Activated T-helper 1 cell treated with anti-CD3 and anti-CD28 coated beads, Interleukin-12 subunit alpha, Interleukin-12 subunit beta, Interleukin-2, Interleukin-4 antibody, amounts not matched to agents 30 ng/mL and 10 ng/mL and 1 ng/mL, durations not matched to agents 14 hours and 24 hours and 36 hours (primary cell): ENCODE data around the gene FUOM. TPM values are rescaled to one million over a fixed set of nuclear protein-coding genes. Genes with fewer than 3 reads are reported as not detected.

Source experiments
- DNase-seq: peaks from one replicate; pipeline ENCODE4 v3.0.0; 2021; ENCODE audit warnings: low spot score
- H3K27ac Mint-ChIP-seq: one replicate; pipeline ENCODE4 v1.8.0; 2021; ENCODE audit warnings: mild to moderate bottlenecking, mixed read lengths
- H3K27me3 Mint-ChIP-seq: one replicate; pipeline ENCODE4 v1.8.0; 2022; ENCODE audit warnings: mild to moderate bottlenecking, moderate library complexity, mixed read lengths; ENCODE audit not compliant: insufficient read depth
- H3K36me3 Mint-ChIP-seq: one replicate; pipeline ENCODE4 v1.8.0; 2021; ENCODE audit warnings: low read depth, mixed read lengths
- H3K4me1 Mint-ChIP-seq: one replicate; pipeline ENCODE4 v1.8.0; 2021; ENCODE audit warnings: low read depth, mixed read lengths
- H3K4me3 Mint-ChIP-seq: one replicate; pipeline ENCODE4 v1.8.0; 2021; ENCODE audit warnings: mild to moderate bottlenecking, moderate library complexity, mixed read lengths
- H3K9me3 Mint-ChIP-seq: one replicate; pipeline ENCODE4 v1.8.0; 2021; ENCODE audit warnings: mixed read lengths
- intact Hi-C: fragments of 100-400 bp; cut with micrococcal nuclease; formaldehyde crosslinking; loops from one replicate; pipeline ENCODE4 v1.15.1; 2024
- total RNA-seq: library from RNA; stranded (reverse); gene quantifications from 2 replicates; pipeline ENCODE4 v1.2.3, GENCODE V29; 2022

Gene FUOM
- total RNA-seq, 1 donor from 2014 or later: 45.4 TPM

- Mint-ChIP-seq H3K4me1 (no peaks in the 10 kb centered on the region), H3K9me3 (no peaks in the 10 kb centered on the region), H3K36me3 (peaks cover 11% of the 10 kb centered on the region), H3K27me3 (no peaks in the 10 kb centered on the region), H3K27ac (no peak overlapping the region), H3K4me3 (no peak overlapping the region)
- DNase-seq: no peak
- intact Hi-C loops: no loop called here
Measured at GRCh38 chr10:133359554-133359971, 1.7 kb upstream of the FUOM start.

- no peak for DNase-seq
- no peak overlapping the region for H3K4me3 Mint-ChIP-seq
- H3K4me1 Mint-ChIP-seq: no peaks in the 10 kb centered on the region
- no peaks in the 10 kb centered on the region for H3K9me3 Mint-ChIP-seq
- intact Hi-C loops: loop anchor here (1.0 kb wide), 3 partner anchors 14 to 35 kb away; partner anchors contain the start of gene ECHS1
- H3K27ac Mint-ChIP-seq: no peak overlapping the region
- no peaks in the 10 kb centered on the region for H3K27me3 Mint-ChIP-seq
- peaks cover 8% of the 10 kb centered on the region for H3K36me3 Mint-ChIP-seq
Measured at GRCh38 chr10:133358925-133359310, 1.1 kb upstream of the FUOM start.

- no peak for DNase-seq
Measured at GRCh38 chr10:133358162-133358924, 524 bp upstream of the FUOM start.

GRCh38 chr10:133356549-133357284 lies 1.1 kb downstream of the FUOM start:
- H3K27me3 Mint-ChIP-seq: no peaks in the 10 kb centered on the region
- intact Hi-C loops: loop anchor here (1.0 to 2.0 kb wide), 6 partner anchors 27 to 820 kb away; partner anchors contain the start of genes INPP5A and MTG1
- peak overlapping the region; percentile 48 for H3K27ac Mint-ChIP-seq

More at GRCh38 chr10:133358162-133358924, 524 bp upstream of the FUOM start:
- H3K9me3 Mint-ChIP-seq: no peaks in the 10 kb centered on the region
- peaks cover 8% of the 10 kb centered on the region for H3K36me3 Mint-ChIP-seq
- no peak overlapping the region for H3K27ac Mint-ChIP-seq
- H3K4me1 Mint-ChIP-seq: no peaks in the 10 kb centered on the region
- H3K27me3 Mint-ChIP-seq: no peaks in the 10 kb centered on the region
- no peak overlapping the region for H3K4me3 Mint-ChIP-seq
- intact Hi-C loops: loop anchor here (1.0 kb wide), 3 partner anchors 15 to 34 kb away; partner anchors contain the start of gene ECHS1

GRCh38 chr10:133355991-133356390 lies 1.8 kb downstream of the FUOM start:
- no peak overlapping the region for H3K27ac Mint-ChIP-seq
- H3K9me3 Mint-ChIP-seq: no peaks in the 10 kb centered on the region
- H3K4me1 Mint-ChIP-seq: no peaks in the 10 kb centered on the region
- intact Hi-C loops: loop anchor here (2.0 kb wide), 1 partner anchor 819 kb away; the partner anchor contains the start of gene INPP5A
- no peaks in the 10 kb centered on the region for H3K36me3 Mint-ChIP-seq
- DNase-seq: no peak
- peak overlapping the region; percentile 73 for H3K4me3 Mint-ChIP-seq
- no peaks in the 10 kb centered on the region for H3K27me3 Mint-ChIP-seq

More at GRCh38 chr10:133356549-133357284, 1.1 kb downstream of the FUOM start:
- Mint-ChIP-seq H3K4me3 (peak overlapping the region; percentile 77), H3K36me3 (peaks cover 2% of the 10 kb centered on the region), H3K4me1 (no peaks in the 10 kb centered on the region), H3K9me3 (no peaks in the 10 kb centered on the region)
- DNase-seq: no peak

GRCh38 chr10:133355266-133355665 lies 2.6 kb downstream of the FUOM start:
- no peak for DNase-seq
- H3K27ac Mint-ChIP-seq: no peak overlapping the region
- intact Hi-C loops: no loop called here
- no peaks in the 10 kb centered on the region for H3K4me1 Mint-ChIP-seq
- no peaks in the 10 kb centered on the region for H3K27me3 Mint-ChIP-seq
- no peaks in the 10 kb centered on the region for H3K36me3 Mint-ChIP-seq
- H3K4me3 Mint-ChIP-seq: no peak overlapping the region
- no peaks in the 10 kb centered on the region for H3K9me3 Mint-ChIP-seq

- no peaks in the 10 kb centered on the region for H3K9me3 Mint-ChIP-seq
- no peaks in the 10 kb centered on the region for H3K36me3 Mint-ChIP-seq
- no peak for DNase-seq
- H3K4me3 Mint-ChIP-seq: no peak overlapping the region
- H3K27ac Mint-ChIP-seq: no peak overlapping the region
- H3K27me3 Mint-ChIP-seq: no peaks in the 10 kb centered on the region
- intact Hi-C loops: no loop called here
- no peaks in the 10 kb centered on the region for H3K4me1 Mint-ChIP-seq
Measured at GRCh38 chr10:133354672-133355240, 3.1 kb downstream of the FUOM start.

GRCh38 chr10:133353988-133354605 lies 3.7 kb downstream of the FUOM start:
- no peaks in the 10 kb centered on the region for H3K4me1 Mint-ChIP-seq
- H3K4me3 Mint-ChIP-seq: no peak overlapping the region
- no peaks in the 10 kb centered on the region for H3K36me3 Mint-ChIP-seq
- H3K9me3 Mint-ChIP-seq: no peaks in the 10 kb centered on the region
- no peak for DNase-seq
- intact Hi-C loops: no loop called here
- H3K27me3 Mint-ChIP-seq: no peaks in the 10 kb centered on the region
- no peak overlapping the region for H3K27ac Mint-ChIP-seq

- H3K9me3 Mint-ChIP-seq: no peaks in the 10 kb centered on the region
- DNase-seq: no peak
- intact Hi-C loops: no loop called here
- H3K27me3 Mint-ChIP-seq: no peaks in the 10 kb centered on the region
- no peak overlapping the region for H3K4me3 Mint-ChIP-seq
- H3K4me1 Mint-ChIP-seq: no peaks in the 10 kb centered on the region
- H3K36me3 Mint-ChIP-seq: no peaks in the 10 kb centered on the region
- no peak overlapping the region for H3K27ac Mint-ChIP-seq
Measured at GRCh38 chr10:133353202-133353959, 4.4 kb downstream of the FUOM start.

- Mint-ChIP-seq H3K36me3 (no peaks in the 10 kb centered on the region), H3K4me3 (no peak overlapping the region), H3K27me3 (no peaks in the 10 kb centered on the region), H3K27ac (no peak overlapping the region), H3K4me1 (no peaks in the 10 kb centered on the region), H3K9me3 (no peaks in the 10 kb centered on the region)
- no peak for DNase-seq
- intact Hi-C loops: no loop called here
Measured at GRCh38 chr10:133351408-133352318, 6.2 kb downstream of the FUOM start.

GRCh38 chr10:133350950-133351329 lies 6.9 kb downstream of the FUOM start:
- Mint-ChIP-seq H3K27ac (no peak overlapping the region), H3K36me3 (no peaks in the 10 kb centered on the region), H3K4me1 (no peaks in the 10 kb centered on the region), H3K27me3 (peaks cover 2% of the 10 kb centered on the region), H3K4me3 (no peak overlapping the region), H3K9me3 (no peaks in the 10 kb centered on the region)
- DNase-seq: no peak
- intact Hi-C loops: no loop called here
